ENCODE results near the gene PGR.

PGR gene

DNA sequence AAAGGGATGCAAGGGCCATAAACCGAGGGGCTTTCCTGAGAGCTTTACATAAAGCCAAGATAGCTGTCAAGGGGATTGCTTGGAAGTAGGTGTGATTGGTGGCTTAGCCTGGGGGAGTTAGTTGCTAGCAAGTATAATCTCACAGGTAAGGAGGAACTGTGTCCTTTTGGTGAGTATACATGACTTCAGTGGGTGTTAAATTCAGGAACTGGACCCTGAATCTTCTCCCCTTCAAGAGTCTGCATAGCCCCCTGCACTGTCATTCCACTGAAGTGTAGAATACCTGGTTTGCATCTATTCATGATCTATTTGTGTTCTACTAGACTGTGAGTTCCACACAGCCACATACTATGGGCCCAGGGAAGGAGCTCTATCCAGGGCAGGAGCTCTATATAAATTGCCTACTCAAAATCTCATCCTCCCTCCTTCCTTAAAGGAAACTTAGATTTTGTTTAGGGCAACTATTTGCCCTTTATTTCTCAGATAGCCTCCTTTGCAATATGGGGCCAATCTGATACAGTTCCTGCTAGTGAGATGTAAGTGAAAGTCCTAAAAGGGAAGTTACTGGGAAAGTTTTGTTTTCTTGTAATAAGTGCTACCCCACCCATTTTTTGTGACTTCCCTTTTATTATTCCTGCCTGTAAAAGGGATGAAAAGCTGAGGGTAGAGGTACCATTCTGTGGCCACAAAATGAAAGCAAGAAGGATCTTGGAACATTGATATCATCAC lies 120.5 kb downstream of the PGR start:
- no peak for DNase-seq

DNA sequence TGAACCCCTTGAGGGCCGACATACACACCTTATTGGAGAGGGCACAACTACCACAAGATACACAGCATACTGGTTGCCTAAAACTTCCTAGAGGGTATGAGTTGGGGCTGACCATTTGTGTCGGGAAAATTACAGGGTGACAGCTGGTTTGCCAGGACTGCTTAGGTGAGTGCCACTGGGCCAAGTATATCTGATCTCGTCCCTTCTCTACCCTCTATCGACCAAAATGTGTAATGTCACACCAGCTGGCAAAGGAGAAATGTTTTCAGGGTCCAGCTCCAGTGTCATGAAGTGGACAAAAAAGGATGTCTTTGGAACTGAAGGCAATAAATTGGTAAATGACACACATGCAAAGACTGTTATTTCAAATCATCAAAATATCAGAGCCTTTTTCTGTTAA lies 126.1 kb downstream of the PGR start:
- DNase-seq = no peak

DNA sequence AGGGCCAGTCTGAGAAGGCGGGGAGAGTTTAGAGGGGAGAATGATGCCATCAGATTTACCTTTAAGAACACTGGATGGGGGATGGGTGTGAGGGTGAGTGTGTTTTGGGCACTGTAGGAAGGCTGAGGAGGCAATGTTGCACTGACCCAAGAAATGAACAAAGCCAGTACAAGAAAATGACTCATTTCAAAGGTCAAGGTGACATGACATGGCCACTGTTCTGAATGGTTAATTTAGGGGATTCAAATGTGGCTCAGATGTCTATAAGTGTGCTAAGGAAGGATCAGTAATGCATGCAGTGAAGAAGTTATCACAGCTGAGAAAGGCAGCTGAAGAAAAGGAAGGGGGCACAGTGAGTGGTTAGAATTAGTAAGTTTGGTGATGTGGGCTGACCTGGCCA lies 129.9 kb downstream of the PGR start:
- no peak for DNase-seq

DNA sequence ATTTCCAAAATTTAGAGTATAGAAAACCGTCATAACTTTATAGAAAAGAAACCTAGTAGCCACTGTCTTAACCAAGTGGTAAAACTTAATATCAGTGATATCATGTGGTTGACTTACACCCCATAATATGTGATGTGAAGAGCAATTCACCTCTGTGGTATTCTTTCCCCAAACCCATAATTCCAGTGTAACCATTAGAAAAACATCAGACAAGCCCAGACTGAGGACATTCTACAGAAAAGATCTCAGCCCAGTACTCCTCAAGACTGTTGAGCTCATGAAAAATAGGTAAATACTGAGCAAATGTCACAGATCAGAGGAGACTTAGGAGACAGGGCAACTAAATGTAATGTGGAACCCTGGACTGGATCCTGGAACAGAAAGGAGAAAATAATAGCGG lies 134.6 kb downstream of the PGR start:
- no peak for DNase-seq

DNA sequence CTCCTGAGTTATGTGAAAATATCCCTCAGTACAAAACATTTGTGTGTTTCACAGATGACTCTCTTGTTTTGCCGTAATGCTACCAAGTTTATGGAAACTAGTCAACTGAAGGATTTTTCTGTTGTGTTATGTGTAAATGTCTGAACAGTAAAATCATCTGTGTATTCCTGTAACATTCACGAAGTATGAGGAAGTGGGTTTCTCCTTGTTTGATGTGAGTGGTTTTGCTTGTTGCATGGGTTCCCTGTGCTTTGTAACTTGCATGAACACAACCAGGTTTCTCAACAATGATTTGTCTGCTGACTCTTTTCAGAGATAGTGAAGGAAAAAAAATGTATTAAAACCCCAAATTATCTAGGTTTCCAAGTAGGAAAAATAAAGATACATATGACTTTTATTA lies 138.1 kb downstream of the PGR start:
- DNase-seq = no peak

DNA sequence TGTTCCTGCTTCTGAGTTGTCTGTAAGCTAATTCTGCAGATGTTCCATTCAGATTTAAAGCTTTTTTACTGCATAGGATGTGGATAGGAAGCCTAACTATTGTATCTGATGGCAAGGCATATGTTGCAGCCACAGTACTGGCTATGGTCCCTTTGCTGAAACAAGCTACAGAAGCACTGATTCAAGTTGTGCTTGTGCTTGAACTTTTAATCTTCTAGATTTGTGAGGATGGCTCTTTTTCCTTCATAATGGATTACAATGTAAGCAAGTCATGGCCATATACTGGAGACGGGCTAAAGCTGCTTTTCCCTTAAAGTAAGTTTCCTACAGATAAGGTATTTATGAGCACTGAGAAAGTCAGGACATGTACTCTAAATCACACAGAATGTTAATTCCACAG lies 138.7 kb downstream of the PGR start:
- no peak for DNase-seq

DNA sequence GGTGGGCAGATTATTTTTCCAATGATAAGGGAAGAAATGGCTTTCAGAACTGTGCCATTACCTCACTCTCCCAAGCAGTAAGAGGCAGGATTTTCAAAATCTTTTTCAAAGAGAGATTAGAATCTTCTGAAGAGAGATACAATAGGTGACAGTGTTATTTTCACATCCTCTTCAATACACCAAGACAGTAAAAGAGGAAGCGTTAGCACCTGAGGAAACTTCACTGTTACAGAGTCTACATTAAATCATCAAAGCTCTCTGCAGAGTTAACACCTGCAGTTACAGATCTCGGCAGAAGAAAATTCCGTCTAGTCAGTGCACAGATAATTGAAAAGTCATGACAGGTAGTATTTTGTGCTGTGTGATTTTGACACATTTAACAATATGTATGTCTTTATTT lies 144.9 kb downstream of the PGR start:
- DNase-seq = no peak

DNA sequence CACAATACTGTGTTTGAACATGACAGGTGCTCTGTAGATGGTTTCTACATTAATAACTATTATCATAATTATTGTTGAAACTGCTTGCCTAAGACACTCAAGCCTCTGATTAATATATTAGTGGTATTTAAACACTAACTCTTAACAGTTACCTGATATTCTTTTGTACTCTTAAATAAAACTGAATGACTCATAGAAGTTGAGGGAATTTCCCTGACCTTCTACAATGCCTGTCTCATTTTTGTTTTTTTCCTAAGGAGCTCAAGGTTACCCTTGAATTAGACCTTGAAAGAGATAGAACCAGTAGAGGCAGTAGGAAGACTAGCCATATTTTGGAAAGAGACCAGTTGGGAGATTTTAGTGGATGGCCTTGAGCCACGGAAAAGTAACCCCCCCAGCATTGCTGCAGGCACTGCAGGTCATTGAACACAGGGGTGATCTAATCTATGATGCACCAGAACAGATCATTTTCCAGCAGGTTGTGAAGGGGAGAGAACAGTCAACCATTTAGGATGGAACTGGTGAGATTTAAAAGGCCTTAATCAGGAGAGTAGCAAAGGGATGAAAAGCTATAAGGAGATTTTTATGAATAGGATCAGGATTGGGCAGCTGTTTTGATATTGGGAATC lies 148.3 kb downstream of the PGR start:
- no peak for DNase-seq

DNA sequence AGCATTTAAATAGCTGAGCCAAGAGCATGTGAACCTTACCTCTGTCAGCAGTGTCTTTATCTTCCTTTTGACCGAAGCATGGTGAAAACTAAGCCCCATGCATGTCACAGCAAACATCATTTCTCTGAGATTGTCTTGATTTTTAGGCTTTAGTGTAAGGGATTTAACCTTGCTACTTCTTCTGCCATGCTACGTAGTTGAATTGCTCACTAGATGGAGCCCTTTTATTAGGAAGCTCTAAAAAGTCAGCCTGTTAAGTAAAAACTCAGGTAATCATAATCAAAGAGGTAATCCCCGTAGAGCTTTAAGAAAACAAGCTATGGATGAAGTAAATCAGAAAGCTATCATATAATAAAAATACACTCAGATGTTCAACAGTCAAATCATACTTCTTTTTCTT lies 149.5 kb downstream of the PGR start:
- DNase-seq = no peak

All from NCI-H1092 (cell line).